GM10266 (cell line): ENCODE results near the gene JSRP1.
A peak's percentile ranks its signal among the peaks of the same experiment; 100 is the strongest.
"Not testable (repeated sequence)": the region's sequence is repeated elsewhere in the genome, so short reads cannot be mapped to it uniquely, and the experiment has no call there.

Source experiments
- DNase-seq: peaks from one replicate; pipeline ENCODE4 v3.0.0; 2012; ENCODE audit errors: extremely low spot score
- TF ChIP-seq, protein P1 (sequence below): IDR thresholded peaks from 2 replicates; pipeline ENCODE4 v1.5.1; 2012; ENCODE audit warnings: mild to moderate bottlenecking, low read depth; ENCODE audit not compliant: control insufficient read depth, insufficient read depth; ENCODE audit errors: missing control alignments

Gene JSRP1

DNA sequence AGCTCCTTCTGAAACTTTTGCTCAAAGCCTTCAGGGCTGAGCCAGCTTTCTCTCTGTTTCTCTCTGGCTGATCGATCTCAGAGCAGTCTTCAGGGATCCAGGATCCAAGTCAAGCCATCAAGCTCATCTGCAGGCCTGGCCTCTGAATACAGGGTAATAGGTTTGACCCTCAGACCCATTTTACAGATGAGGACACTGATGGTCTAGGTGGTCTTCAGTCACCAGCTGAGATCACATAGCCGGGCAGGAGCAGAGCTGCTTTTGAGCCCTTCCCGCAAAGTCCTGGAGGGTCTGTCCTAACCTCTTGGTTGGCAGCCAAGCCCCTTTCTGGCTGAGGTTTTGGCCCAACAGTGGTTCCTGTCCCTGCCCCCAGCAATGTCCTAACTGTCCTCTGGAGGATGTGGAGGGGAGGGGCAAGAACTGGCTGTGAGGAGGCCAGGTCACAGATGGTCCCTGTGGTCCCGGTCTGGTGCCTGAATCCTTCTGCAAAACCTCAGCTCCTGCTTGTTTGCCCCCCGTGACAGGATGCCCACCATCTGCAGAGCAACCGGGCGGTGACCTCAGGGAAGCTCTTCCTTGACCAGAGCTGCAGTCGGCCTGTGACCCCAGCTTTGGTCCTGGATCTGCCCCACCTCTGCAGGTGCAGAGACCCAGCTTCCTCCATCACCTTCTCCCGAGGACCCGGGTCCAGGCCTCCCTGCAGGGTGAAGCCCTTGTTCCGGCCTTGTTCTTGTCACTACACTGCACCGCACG lies 31.5 kb upstream of the JSRP1 start:
- TF ChIP-seq, protein P1, sequence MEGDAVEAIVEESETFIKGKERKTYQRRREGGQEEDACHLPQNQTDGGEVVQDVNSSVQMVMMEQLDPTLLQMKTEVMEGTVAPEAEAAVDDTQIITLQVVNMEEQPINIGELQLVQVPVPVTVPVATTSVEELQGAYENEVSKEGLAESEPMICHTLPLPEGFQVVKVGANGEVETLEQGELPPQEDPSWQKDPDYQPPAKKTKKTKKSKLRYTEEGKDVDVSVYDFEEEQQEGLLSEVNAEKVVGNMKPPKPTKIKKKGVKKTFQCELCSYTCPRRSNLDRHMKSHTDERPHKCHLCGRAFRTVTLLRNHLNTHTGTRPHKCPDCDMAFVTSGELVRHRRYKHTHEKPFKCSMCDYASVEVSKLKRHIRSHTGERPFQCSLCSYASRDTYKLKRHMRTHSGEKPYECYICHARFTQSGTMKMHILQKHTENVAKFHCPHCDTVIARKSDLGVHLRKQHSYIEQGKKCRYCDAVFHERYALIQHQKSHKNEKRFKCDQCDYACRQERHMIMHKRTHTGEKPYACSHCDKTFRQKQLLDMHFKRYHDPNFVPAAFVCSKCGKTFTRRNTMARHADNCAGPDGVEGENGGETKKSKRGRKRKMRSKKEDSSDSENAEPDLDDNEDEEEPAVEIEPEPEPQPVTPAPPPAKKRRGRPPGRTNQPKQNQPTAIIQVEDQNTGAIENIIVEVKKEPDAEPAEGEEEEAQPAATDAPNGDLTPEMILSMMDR: no peak
- no peak for DNase-seq

DNA sequence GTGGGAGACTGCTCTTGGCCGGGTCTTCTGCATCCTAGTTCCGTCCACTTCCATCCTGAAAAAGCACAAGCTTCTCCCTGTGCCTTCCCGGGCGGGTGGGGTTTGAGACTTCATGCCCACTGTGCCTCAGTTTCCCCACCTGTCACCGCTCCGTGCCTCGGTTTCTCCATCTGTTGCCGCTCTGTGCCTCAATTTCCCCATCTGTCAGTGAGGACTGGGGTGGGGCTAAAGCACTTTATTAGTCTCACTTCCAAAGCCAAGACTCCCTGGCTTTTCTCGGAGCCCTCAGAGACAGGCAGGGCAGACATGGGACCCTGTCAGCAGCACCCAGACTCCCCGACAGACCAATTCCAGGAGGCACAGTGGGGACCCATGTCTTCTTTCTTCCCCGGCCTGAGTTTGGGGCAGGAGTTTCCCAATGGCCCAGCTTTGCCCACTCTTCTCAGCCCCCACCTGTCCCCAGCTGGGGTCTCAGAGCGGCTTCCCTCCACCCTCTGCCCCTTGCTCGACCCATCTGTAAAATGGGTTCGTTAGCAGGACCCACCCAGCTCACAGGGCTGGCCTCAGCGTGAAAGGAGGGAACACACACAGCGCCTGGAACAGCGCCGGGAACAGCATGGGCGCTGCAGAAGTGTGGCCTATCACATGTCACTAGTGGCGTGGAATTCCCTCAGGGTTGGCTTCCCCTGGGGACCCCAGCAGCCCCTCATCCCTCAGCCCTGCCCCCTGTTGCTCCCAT lies 30.4 kb upstream of the JSRP1 start:
- DNase-seq: no peak
- TF ChIP-seq, protein P1: no peak

DNA sequence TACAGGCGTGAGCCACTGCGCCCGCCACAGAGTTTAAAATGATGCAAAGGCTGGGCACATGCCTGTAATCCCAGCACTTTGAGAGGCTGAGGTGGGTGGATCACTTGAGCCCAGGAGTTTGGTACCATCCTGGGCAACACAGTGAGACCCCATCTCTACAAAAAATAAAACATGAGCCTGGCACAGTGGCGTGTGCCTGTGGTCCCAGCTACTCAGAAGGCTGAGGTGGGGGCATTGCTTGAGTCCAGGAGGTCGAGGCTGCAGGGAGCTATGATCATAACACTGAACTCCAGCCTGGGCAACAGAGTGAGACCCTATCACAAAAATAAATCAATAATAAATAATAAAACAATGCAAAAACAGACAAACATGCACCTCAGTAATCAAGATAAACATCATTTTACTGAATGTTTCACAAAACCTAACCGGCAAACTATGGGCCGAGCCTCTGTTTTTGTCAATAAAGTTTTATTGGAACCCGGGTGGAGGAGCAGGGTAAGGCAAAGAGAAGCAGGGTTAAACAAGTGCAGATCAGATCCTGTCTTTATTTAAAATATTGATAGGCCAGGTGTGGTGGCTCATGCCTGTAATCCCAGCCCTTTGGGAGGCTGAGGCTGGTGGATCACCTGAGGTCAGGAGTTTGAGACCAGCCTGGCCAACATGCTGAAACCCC lies 27.8 kb upstream of the JSRP1 start:
- no peak for DNase-seq
- TF ChIP-seq, protein P1: no peak

DNA sequence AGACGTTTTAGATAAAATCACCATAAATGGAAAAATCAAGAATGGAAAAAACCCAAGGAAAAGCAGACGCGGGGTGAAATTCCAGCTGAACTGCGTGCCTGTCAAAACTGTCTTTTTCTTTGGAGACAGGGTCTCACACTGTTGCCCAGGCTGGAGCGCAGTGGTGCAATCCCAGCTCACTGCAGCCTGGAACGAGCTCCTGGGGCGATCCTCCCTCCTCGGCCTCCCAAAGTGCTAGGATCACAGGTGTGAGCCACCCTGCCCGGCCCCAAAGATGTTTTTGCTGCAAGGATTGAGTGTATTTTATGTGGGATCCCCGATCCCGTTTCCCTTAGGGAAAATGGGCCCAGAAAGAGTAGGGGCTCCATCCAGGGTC lies 26.6 kb upstream of the JSRP1 start:
- TF ChIP-seq, protein P1: no peak

DNA sequence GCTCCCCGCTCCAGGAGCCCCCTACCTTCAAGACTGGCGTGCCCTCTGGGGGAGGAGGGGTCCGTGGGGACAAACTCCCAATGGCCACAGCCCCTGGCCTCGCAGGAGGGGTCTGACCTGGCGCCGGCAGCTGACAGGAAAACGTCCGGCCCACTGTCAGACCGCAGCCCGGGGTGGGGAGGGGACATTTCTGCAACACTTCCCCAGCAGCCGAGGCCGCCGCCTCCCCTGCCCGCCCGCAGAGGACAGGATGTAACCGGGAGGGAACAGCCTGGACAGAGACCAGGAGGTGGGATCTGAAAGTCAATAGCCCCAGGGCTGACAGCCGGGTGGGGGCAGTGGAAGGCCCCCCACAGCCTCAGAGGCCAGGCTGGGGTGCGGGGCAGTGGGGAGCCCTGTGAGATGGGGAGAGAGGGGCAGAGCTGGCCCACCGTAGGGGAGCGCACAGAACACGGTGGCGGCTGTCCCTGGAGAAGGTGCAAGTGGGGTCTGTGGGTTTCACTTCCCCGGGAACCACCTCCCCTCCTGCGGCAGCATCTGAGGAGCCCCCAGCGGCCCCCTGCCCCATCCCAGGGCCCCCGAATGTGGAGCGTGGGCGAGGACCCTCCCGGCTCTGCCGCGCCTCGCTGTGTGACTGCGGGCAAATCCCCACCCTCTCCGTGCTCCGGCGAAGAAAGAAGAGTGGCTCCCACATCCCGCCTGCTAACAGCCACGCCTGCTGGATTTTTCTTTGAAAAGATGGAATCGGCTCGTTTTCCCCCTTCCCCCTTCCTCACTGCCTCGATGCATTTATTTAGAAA lies 26.0 kb upstream of the JSRP1 start, which contains the start of gene PEAK3:
Gene PEAK3 (minus strand): TSS at position 114 of the 800 bp plus-strand sequence. CDS start 1,244 bp downstream, outside the sequence.
- peak; percentile 70 for DNase-seq
- TF ChIP-seq, protein P1: no peak

More for the DNA sequence above, 26.6 kb upstream of the JSRP1 start:
- DNase-seq: no peak

DNA sequence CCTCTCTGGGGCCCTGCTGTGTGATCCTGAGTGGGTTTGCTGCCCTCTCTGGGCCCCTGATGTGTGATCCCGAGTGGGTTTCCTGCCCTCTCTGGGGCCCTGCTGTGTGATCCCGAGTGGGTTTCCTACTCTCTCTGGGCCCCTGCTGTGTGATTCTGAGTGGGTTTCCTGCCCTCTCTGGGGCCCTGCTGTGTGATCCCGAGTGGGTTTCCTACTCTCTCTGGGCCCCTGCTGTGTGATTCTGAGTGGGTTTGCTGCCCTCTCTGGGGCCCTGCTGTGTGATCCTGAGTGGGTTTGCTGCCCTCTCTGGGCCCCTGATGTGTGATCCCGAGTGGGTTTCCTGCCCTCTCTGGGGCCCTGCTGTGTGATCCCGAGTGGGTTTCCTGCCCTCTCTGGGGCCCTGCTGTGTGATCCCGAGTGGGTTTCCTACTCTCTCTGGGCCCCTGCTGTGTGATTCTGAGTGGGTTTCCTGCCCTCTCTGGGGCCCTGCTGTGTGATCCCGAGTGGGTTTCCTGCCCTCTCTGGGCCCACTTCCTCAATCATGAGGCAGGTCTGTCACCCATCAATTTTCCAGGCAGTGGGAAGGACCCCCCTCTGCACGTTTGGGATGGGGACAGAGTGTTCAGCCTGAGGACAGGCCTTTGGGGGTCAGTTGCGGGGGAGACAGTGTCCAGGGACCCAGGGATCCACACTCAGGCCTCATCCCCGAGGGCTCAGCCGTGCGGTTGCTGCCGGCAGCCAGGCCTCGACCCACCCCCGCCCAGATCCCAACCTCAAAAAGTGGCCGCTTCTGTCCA lies 25.2 kb upstream of the JSRP1 start:
- not testable (repeated sequence) for DNase-seq
